NCI-H2196 (cell line): Measurements from ENCODE around the gene ZNF345.

Source experiments
- DNase-seq: peaks from one replicate; lab custom pipeline; 2025; ENCODE audit not compliant: unreplicated experiment; lab: John Stamatoyannopoulos, UW

The ZNF345 gene

DNA sequence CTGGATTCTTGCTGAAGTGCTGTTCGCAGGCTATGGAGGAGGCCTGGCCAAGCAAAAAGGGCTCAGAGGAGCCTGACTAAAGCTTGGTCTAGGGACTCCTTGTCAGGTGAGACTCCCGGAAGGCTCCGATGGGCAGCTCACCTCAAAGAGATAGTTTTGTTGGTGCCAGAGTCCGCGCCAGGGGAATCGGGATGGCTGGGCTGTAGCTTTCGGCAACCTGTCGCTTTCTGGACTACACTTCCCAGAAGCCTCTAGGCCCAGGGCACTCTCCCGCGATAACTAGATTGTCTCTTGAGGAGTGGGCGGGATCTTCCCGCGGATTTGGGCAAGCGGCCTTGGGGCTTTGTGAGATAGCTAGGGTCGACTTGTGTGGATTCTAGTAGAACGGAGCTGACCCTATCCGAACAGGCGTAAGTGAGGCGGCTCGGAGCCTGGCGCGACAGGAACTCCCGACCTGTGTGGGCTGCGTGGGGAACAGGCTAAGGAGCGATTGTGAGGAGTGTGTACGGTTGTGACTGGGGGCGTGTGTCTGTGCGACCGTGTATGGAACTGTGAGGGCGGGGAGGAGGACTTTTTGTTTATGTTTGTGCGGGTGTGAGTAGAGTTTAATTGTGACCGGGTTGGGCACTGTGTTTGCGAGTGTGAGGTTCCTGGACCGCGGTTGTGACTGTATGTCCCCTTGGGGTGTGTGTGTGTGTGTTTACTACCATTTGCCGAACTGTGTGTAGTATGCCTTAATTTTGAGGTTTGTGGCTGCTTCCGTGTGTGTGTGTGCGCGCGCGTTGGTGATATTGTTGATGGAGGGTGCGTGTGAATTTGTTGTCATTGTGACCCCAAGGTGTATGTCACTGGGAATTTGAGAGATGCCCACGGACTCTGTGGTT, at the start of gene ZNF345:
TSS of gene ZNF345 (plus strand) at position 318 of the 884 bp plus-strand sequence. CDS start 25,955 bp downstream, outside the sequence.
- peak; percentile 91 for DNase-seq

DNA sequence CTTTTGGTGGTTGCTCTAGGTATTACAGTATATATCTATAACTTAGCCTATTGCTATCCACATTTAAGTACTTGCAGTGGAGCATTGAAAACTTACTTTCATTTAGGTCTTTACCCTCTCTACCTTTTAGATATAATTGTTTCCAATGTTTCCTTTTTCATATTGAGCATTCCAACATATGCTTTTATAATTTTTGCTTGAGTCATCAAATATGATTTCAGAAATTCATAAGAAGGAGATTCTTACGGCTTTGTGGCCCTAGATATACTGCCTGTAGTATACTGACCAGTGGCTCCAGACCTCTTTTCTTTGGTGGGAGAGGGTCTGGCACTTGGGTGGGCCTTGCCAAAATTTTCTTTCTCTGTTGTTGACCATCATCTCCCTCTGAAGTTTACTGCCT, 45.3 kb upstream of the ZNF345 start:
- no peak for DNase-seq

DNA sequence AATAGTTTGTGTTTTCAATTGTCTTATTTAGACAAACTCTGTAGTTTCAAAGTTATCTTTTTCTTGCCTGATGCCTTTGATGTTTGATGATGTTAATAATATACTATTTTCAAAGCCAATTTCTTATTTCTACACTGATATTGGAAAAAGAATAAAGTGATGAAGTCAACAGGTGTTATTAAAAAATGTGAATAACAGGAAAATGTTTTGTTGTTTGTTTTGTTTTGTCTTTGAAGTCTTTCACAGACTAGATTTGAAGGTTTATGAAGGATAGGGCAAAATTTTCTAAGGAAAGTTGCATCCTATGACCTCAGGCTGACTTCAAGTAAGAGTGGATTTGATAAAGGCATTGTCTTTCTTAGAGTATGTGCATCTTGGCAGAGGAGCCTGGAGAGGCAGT, 43.6 kb upstream of the ZNF345 start:
- DNase-seq, result no peak

DNA sequence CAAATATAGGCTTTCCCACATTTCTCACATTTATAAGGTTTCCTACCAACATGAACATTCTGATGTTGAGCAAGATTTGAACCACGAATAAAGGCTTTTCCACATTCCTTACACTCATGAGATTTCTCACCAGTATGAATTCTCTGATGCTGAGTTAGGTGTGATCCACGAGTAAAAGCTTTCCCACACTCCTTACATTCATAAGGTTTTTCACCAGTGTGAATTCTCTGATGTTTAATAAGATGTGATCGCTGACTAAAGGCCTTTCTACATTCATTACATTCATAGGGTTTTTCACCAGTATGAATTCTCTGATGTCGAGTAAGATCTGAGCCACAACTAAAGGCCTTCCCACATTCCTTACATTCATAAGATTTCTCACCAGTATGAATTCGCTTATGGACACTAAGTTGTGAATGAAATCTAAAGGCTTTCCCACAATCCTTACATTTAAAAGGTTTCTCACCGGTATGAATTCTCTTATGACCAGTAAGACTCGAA, 31.5 kb upstream of the ZNF345 start:
- no peak for DNase-seq

DNA sequence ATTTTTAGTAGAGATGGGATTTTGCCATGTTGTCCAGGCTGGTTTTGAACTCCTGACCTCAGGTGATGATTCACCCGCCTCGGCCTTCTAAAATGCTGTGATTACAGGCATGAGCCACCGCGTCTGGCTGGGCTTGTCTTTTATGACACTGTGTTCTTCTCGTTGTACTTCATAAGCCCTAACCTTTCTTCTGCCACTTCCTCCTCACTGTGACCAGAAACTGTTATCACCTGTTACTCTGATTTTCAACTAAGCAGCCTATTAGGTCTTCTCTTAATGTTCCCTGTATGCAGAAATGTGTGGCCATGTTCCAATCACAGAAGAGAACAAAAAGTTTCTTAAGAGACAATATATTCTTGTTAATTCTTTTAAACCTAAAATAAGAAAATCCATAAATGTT, 28.9 kb upstream of the ZNF345 start:
- no peak for DNase-seq

DNA sequence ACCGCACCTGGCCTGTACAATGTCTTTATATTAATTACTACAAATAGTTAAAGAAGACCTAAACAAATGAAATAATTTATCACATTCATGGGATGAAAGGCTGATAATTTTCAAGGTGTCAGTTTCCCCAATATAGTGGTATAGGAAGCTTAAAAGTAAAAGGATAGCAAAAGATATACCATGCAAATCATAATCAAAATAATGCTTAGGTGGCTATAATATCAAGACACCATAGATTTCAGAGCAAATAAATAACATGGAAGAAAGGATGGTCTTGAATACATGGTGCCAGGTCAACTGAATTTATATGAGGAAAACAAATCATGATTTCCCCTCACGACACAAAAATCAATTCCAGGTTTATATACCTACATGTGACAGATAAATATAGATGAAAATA, 17.2 kb upstream of the ZNF345 start:
- DNase-seq, result no peak

DNA sequence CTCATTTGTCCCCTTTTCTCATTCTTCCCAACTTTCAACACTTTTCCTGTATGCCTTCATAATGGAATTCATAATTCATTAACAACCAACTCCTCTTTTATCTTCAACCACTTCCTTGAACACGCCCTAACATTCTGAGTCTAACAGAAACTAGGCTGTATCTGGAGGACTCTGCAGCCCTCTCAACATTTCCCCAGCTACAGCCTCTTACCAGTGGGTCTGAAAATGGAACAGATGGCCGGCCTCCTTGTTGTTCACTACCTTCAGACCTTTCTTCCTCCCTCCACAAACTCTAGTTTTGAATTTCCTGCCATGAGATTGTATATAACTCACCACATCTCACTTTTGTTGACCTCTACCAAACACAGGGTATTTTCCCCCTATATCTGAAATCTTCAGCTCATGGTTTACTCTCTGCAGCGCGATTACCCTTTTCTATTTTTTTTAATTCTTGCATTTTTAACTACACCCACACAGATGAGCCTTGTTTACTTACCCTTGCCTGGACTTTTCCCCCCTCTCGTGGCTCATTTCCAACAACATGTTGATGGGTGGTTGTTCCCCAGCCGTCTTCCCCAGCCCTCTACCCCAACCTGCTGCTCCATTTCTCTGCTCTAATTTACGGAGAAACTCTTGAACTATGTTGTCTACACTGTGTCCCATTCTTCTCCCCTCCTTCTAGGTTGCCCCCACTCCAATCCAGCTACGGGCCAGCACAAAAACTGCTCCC, 13.3 kb upstream of the ZNF345 start:
- DNase-seq, result no peak

DNA sequence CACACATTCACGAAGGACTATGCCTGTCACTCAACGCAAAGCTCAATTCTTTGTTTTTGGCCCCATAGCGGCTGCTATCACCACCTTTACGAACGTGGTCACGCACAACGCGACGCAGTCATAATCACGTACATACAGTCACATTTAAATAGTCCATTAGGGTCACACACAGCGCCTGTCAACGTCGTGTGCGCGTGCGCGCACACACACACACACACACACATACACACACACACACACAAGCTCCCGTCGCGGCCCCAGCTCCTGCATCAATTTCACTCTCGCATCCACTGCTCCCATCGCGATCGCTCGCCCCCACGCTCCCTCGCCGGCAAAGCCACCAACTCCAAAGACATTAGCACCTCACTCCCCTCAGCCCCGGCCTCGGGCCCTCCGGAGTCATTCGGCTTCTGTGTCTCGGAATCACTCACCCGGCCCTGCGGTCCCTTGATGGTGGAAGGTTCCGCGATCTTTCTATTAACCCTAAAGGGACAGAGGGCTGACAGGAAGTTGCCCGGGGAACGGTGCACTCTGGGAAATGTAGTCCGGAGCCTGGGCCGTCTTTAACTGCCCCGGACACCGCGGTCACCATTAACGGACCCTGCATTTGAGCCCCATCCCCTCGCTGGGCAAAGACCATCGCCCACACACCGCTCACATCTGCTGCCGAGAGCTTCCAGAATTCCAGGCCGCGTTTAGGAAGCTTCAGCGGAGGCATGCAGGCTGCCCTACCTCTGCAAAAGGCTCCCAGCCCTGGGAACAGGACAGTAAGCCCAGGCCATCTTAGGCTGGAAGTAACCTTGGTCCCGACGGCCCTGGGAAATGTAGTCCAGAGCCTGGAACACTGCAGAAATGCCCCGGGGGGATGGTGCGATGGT, 12.5 kb upstream of the ZNF345 start, which contains the start of gene ZNF790:
TSS of gene ZNF790 (minus strand) at position 482 of the 878 bp plus-strand sequence. CDS start 12,768 bp downstream, outside the sequence.
- peak; percentile 86 for DNase-seq

DNA sequence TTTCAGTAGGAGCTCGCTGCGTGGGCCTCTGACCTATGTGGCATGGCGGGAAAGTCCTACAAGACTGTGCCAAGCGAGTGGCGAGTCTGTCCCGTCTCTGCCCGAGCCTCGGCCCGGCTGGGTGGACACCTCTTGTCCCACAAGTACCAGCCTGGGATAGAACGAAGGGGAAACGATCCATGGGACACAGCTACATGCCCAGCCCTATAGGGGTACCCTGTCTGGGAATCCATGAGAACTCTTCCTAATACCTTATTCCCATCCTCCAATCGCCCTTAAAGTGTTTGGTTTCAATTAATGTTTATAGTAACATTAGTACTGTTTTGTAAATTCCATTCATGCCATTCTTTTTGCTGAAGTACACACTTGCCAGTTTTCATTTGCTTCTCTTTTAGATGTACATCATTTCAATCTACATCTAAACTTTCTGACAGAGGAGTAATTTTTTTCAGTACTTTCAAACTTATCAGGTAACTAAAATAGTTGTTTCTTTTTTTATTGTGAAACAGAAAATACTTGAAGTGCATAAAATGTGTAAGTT, 11.8 kb upstream of the ZNF345 start:
- no peak for DNase-seq

DNA sequence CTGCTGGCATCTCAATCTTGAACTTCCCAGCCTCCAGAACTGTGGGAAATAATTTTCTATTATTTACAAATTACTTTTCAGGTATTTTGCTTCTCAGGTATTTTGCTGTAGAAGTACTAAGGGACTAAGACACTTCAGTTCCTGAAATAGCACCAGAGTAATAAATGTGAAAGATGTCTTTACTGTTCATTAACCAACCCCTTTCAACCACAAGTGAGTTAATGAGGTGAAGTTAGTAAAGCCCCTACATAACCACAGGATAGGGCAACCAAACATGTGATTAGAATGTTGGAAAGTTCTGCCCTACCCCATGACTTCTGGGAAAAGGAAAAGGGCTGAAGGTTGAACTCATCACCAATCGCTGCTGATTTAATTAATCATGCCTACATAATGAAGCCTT, 2.7 kb upstream of the ZNF345 start:
- no peak for DNase-seq

DNA sequence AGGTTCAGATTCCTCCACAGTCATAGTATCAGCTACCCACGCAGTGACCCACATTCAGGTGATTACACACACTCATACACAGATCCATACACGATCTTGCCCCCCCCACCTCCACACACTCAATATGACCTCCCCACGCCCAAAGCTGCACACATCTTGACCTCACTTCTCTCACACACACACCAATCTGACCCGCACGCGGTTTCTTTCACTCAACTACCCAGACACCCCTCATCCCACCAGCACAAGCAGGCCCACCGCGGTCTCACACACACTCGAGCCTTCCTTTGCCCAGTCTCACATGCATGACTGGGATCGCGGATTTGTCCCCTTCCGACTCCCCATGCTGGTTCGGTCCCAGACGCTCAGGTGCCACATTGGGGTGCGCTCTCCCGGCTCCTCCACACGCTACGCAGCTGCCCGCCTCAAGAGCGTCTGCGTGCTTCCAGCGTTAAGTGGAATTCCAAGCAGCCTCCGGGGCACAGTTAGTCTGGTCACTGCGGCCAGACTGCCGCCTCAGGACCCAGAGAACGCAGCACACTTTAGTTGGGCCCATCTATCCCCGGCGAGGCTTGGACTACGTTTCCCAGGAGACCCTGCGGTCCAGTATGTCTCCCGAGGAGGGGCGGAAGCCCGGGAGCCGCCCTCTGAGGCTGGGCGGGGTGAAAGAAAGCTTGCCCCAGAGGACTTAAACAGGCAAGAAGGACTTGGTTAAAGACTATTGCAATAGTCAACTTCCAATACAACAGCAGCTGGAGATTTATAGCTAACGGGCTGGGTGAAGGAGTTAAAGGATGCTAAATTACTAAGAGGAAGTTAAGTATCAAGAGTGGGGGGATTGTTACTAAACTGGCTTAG, 746 bp upstream of the ZNF345 start:
- DNase-seq, result peak; percentile 87

DNA sequence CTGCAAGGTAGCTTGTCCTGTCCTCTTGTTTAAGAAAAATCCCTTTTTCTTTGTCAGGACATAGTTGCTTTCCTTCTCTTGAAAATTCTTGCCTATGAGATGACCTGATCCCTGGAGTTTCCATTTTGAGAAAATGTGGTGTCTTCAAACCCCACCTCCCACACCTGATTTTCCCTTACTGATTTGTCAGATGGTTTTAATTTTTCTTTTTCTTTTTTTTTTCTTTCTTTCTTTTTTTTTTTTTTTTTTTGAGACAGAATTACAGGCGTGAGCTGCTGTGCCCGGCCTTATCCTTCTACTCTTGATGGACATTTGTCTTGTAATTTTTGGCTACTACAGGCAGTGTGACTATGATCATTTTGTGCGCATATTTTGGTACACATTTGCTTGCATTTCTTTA, 1.2 kb downstream of the ZNF345 start:
- no peak for DNase-seq

DNA sequence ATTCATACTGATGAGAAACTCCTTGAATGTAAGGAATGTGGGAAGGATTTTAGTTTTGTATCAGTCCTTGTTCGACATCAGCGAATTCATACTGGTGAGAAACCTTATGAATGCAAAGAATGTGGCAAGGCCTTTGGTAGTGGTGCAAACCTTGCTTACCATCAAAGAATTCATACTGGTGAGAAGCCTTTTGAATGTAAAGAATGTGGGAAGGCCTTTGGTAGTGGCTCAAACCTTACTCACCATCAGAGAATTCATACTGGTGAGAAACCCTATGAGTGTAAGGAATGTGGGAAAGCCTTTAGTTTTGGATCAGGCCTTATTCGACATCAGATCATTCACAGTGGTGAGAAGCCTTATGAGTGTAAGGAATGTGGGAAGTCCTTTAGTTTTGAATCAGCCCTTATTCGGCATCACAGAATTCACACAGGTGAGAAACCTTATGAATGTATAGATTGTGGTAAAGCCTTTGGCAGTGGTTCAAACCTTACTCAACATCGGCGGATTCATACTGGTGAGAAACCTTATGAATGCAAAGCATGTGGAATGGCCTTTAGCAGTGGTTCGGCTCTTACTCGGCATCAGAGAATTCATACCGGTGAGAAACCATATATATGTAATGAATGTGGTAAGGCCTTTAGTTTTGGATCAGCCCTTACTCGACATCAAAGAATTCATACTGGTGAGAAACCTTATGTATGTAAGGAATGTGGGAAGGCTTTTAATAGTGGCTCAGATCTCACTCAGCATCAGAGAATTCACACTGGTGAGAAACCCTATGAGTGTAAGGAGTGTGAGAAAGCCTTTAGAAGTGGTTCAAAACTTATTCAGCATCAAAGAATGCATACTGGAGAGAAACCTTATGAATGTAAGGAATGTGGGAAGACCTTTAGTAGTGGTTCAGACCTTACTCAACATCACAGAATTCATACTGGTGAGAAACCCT, 26.6 kb downstream of the ZNF345 start:
- DNase-seq, result no peak

DNA sequence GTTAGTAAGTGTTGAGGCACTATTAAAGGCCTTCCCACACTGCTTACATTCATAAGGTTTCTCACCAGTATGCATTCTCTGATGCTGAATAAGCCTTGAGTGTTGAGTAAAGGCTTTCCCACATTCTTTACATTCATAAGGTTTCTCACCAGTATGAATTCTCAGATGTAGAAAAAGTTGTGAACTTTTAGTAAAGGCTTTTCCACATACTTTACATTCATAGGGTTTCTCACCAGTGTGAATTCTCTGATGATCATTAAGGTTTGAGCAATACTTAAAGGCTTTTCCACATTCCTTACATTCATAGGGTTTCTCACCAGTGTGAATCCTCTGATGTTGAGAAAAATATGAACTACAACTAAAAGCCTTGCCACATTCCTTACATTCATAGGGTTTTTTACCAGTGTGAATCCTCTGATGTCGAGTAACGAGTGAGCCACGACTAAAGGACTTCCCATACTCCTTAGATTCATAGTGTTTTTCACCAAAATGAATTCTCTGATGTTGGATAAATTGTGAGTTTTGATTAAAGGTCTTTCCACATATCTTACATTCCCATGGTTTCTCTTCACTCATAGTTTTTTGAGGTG, 41.2 kb downstream of the ZNF345 start:
- DNase-seq, result no peak

DNA sequence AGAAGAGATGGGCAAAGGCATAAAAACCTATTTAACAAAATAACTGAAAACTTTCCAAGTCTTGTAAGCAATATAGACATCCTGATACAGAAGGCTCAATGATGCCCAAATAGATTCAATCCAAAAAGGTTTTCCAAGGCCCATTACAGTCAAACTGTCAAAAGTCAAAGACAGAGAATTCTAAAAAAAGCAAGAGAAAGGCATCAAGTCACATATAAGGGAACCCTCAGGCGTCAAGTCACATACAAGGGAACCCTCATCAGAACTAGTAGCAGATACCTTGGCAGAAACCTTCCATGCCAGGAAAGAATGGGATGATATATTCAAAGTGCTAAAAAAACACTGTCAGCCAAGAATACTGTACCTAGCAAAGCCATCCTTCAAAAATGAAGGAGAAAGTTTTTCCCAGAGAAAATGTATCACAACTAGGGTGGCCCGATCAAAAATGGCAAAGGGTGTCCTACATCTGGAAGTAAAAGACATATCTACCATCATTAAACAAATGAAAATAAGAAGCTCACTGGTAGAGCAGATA, 44.2 kb downstream of the ZNF345 start:
- no peak for DNase-seq

DNA sequence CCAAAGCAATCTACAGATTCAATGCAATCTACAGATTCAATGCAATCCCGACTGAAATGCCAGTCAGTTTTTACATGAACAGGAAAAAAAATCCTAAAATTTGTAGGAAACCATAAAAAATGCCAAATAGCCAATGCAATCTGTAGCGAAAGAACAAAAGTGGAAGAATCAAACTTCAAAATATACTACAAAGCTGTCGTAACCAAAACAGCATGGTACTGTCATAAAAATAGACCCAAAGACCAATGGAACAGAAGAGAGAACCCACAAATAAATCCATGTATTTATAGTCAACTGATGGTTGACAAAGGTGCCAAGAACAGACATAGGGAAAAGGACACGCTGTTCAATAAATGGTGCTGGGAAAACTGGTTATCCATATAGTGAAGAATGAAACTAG, 47.7 kb downstream of the ZNF345 start:
- DNase-seq, result no peak

DNA sequence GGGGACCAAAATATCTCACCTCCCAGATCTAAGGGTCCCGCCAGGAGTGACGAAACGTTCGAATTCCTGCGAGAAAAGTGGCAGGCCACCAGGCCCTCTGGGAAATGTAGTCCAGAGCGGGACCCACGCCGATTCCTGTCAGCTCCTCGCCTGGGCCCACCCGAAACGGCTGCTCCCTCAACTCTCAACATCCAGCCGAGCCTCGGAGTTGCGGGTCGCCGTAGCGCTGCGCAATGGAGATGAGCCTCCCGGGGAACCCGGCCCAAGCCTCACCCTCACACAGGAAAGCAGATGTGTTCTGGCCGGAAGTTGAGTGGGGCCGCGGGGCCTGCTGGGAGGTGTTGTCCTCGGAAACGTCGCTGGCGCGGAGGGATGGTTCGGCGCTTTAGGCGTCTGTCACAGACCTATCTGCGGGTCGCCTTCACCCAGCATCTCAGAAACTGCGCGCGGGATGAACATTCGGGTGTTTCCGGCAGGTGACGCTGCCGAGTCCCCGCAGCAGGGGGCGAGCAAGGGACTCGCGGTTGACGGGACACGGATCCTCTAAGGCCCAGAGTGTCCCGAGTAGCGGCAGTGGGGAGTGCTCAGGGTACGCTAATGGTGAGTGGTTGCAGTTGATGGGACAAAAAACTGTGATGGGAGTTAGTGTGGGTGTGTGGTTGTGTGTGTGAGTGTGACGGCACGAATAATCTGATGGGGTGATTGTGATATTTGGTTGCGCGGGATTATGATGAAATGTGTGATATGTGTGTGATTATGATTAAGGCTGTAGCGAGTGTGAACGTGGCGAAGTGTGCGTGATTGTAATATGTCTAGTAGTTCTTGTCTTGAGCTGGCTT, 65.5 kb downstream of the ZNF345 start, which contains the start of the genes ZNF568 and ZNF829:
TSS of gene ZNF568 (plus strand) at position 341 of the 839 bp plus-strand sequence. CDS start 6,439 bp downstream, outside the sequence.
TSS of gene ZNF829 (minus strand) at position 300 of the 839 bp plus-strand sequence. CDS start 1,124 bp downstream, outside the sequence.
- peak; percentile 67 for DNase-seq
